Caco-2 (cell line): ENCODE results near the gene ALPK3. TPM values are rescaled to one million over a fixed set of nuclear protein-coding genes. Genes with fewer than 3 reads are reported as not detected.

Experiments
- BruUV-seq: library from RNA; stranded (reverse); fragments of 400-500 nt; replicated peaks from 2 replicates; lab custom pipeline; 2021; lab: Mats Ljungman, UMichigan
- CTCF ChIA-PET: fragments of 300-600 bp; sonication (Branson Sonifier 250); formaldehyde crosslinking; loops from one replicate; lab custom pipeline; 2022; ENCODE audit warnings: antibody characterized with exemption; lab: Charles Lee
- POLR2A ChIA-PET: fragments of 300-600 bp; sonication (Branson Sonifier 250); formaldehyde crosslinking; loops from one replicate; lab custom pipeline; 2022; ENCODE audit warnings: antibody characterized with exemption; lab: Charles Lee
- DNase-seq, 2 experiments: peaks; one replicate each; pipeline versions ENCODE4 v3.0.0 to v3.0.0-alpha.2; 2020 to 2022
- H3K27me3 ChIP-seq: replicated peaks from 2 replicates; pipeline ENCODE4 v1.6.0; 2011; ENCODE audit warnings: low read length; ENCODE audit not compliant: control insufficient read depth, insufficient read depth
- H3K36me3 ChIP-seq: 2 replicates; pipeline ENCODE4 v1.5.1; 2011; ENCODE audit warnings: low read length; ENCODE audit not compliant: control insufficient read depth, insufficient read depth
- H3K4me1 ChIP-seq: fragments of 250-450 bp; sonication (Bioruptor Pico); 2 replicates; pipeline ENCODE4 v1.5.1; 2020; ENCODE audit warnings: mild to moderate bottlenecking
- H3K4me3 ChIP-seq: 2 replicates; pipeline ENCODE4 v1.5.1; 2011; ENCODE audit warnings: low read depth, mild to moderate bottlenecking, control low read depth, low read length
- H3K9me3 ChIP-seq: fragments of 250-450 bp; sonication (Bioruptor Pico); 2 replicates; pipeline ENCODE4 v1.5.1; 2020; ENCODE audit warnings: mild to moderate bottlenecking, moderate library complexity
- H3K27ac Mint-ChIP-seq: one replicate; pipeline ENCODE4 v1.8.0; 2022; ENCODE audit warnings: mixed read lengths; ENCODE audit not compliant: unreplicated experiment
- H3K27me3 Mint-ChIP-seq: one replicate; pipeline ENCODE4 v1.8.0; 2022; ENCODE audit warnings: mixed read lengths; ENCODE audit not compliant: insufficient read depth, unreplicated experiment
- H3K36me3 Mint-ChIP-seq: one replicate; pipeline ENCODE4 v1.8.0; 2022; ENCODE audit warnings: mild to moderate bottlenecking, mixed read lengths; ENCODE audit not compliant: insufficient read depth, unreplicated experiment
- H3K4me1 Mint-ChIP-seq: one replicate; pipeline ENCODE4 v1.8.0; 2022; ENCODE audit warnings: low read depth, mixed read lengths; ENCODE audit not compliant: unreplicated experiment
- H3K4me3 Mint-ChIP-seq: one replicate; pipeline ENCODE4 v1.8.0; 2022; ENCODE audit warnings: mild to moderate bottlenecking, moderate library complexity, mixed read lengths; ENCODE audit not compliant: unreplicated experiment
- H3K9me3 Mint-ChIP-seq: one replicate; pipeline ENCODE4 v1.8.0; 2022; ENCODE audit warnings: mixed read lengths; ENCODE audit not compliant: unreplicated experiment
- CTCF ChIP-seq, 2 experiments: fragments of 200-600 bp in 1 of 2; IDR thresholded peaks; 1 replicate in 1 of 2; 2 replicates in 1 of 2; pipeline versions ENCODE4 v1.5.1 to v1.8.0; 2011 to 2022; ENCODE audit warnings: antibody characterized with exemption in 1 of 2, control low read depth in 1 of 2, inconsistent platforms in 1 of 2, low read depth in 1 of 2, low read length in 1 of 2, mild to moderate bottlenecking in 1 of 2, moderate library complexity in 1 of 2; ENCODE audit not compliant: insufficient read depth in 1 of 2, severe bottlenecking in 1 of 2, unreplicated experiment in 1 of 2
- intact Hi-C: fragments of 100-400 bp; cut with micrococcal nuclease; formaldehyde crosslinking; loops from one replicate; pipeline ENCODE4 v1.10.0; 2022; ENCODE audit not compliant: unreplicated experiment
- total RNA-seq: library from RNA; stranded (reverse); gene quantifications from 2 replicates; pipeline ENCODE4 v1.2.3, GENCODE V29; 2022

ALPK3 gene
- total RNA-seq, 1 experiment from 2014 or later = 0.43 TPM

GRCh38 chr15:84834229-84834955 lies 17.2 kb downstream of the ALPK3 start:
- DNase-seq = no peak
- H3K27ac Mint-ChIP-seq = no peak overlapping the region
- intact Hi-C loops = no loop called here
- no peaks in the 10 kb centered on the region for H3K4me1 Mint-ChIP-seq
- ChIA-PET CTCF (interaction anchor here (0.6 kb wide), 1 partner anchor 127 kb away, joined by 3 read pairs; no protein-coding TSS in a partner anchor), POLR2A (no interaction called here)
- H3K27me3 Mint-ChIP-seq = peaks cover 5% of the 10 kb centered on the region
- H3K9me3 ChIP-seq = no peaks in the 10 kb centered on the region
- no peaks in the 10 kb centered on the region for H3K9me3 Mint-ChIP-seq
- no peaks in the 10 kb centered on the region for H3K4me1 ChIP-seq
- TF ChIP-seq CTCF (IDR thresholded peaks at IDR 0.05; ENCODE audit: insufficient read depth in 1 of 2, low read depth in 1 of 2, low read length in 1 of 2, severe bottlenecking in 1 of 2, unreplicated experiment in 1 of 2) = no peak
- BruUV-seq = no TSS peak
- no peak overlapping the region for H3K4me3 Mint-ChIP-seq
- no peak overlapping the region for H3K4me3 ChIP-seq
- no peaks in the 10 kb centered on the region for H3K36me3 Mint-ChIP-seq
- no peaks in the 10 kb centered on the region for H3K36me3 ChIP-seq
- H3K27me3 ChIP-seq = no peaks in the 10 kb centered on the region; the same call in 1 of the 2 replicates

- intact Hi-C loops = no loop called here
- TF ChIP-seq CTCF (IDR thresholded peaks at IDR 0.05; ENCODE audit: insufficient read depth in 1 of 2, low read depth in 1 of 2, low read length in 1 of 2, severe bottlenecking in 1 of 2, unreplicated experiment in 1 of 2) = no peak
- H3K27me3 ChIP-seq = no peaks in the 10 kb centered on the region; the same call in 1 of the 2 replicates
- H3K4me3 ChIP-seq = no peak overlapping the region
- no TSS peak for BruUV-seq
- no peaks in the 10 kb centered on the region for H3K9me3 Mint-ChIP-seq
- CTCF ChIA-PET = no interaction called here
- no peaks in the 10 kb centered on the region for H3K4me1 Mint-ChIP-seq
- no peaks in the 10 kb centered on the region for H3K9me3 ChIP-seq
- POLR2A ChIA-PET = no interaction called here
- H3K27me3 Mint-ChIP-seq = peaks cover 5% of the 10 kb centered on the region
- H3K4me3 Mint-ChIP-seq = no peak overlapping the region
- H3K36me3 ChIP-seq = no peaks in the 10 kb centered on the region
- no peaks in the 10 kb centered on the region for H3K4me1 ChIP-seq
- H3K36me3 Mint-ChIP-seq = no peaks in the 10 kb centered on the region
- DNase-seq = no peak
- H3K27ac Mint-ChIP-seq = no peak overlapping the region
These were observed 17.8 kb downstream of the ALPK3 start for GRCh38 chr15:84834969-84835368.

GRCh38 chr15:84835661-84836337 lies 18.6 kb downstream of the ALPK3 start:
- Mint-ChIP-seq H3K27ac (peak overlapping the region; percentile 1), H3K4me3 (no peak overlapping the region), H3K9me3 (no peaks in the 10 kb centered on the region), H3K4me1 (no peaks in the 10 kb centered on the region), H3K27me3 (peaks cover 5% of the 10 kb centered on the region), H3K36me3 (no peaks in the 10 kb centered on the region)
- Histone ChIP-seq H3K27me3 (no peaks in the 10 kb centered on the region; the same call in 1 of the 2 replicates), H3K36me3 (no peaks in the 10 kb centered on the region), H3K4me1 (no peaks in the 10 kb centered on the region), H3K9me3 (no peaks in the 10 kb centered on the region), H3K4me3 (no peak overlapping the region)
- POLR2A ChIA-PET = no interaction called here
- BruUV-seq = no TSS peak
- intact Hi-C loops = no loop called here
- DNase-seq = no peak
- CTCF ChIA-PET = no interaction called here
- no peak for TF ChIP-seq CTCF (IDR thresholded peaks at IDR 0.05; ENCODE audit: insufficient read depth in 1 of 2, low read depth in 1 of 2, low read length in 1 of 2, severe bottlenecking in 1 of 2, unreplicated experiment in 1 of 2)
